Loucy (cell line): ENCODE data around the gene PLS3.

ENCODE experiments used
- CTCF ChIP-seq: fragments of 200-600 bp; sonication (generic); conservative IDR thresholded peaks from 2 replicates; pipeline ENCODE4 v1.5.1; 2014; ENCODE audit warnings: mild to moderate bottlenecking, antibody characterized with exemption, low read length
- EZH2phosphoT487 ChIP-seq: fragments of 200-600 bp; IDR thresholded peaks from 2 replicates; pipeline ENCODE4 v1.6.1; 2018; ENCODE audit warnings: antibody characterized with exemption, mild to moderate bottlenecking, moderate library complexity, borderline replicate concordance

DNA sequence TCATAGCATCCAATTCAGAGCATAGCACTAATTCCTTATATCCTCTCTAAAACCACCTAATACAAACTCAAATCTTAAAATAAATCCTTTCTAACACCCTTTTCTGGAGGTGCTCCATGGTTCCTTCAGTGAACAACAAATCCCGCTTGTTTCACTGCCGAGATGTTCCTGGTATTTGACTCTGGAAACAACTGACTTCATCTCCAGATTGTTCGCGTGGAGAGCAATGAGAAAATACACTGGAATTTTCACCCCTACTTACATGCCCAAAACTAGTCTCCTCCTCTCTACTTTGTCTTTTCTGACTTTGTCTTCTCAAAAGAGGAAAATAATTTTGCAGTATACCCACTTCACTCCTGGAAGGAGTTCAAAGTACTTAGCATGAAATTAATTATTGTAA, 129.0 kb downstream of the PLS3 start:
- TF ChIP-seq CTCF: no peak
- no peak for TF ChIP-seq EZH2phosphoT487
